T-helper 1 cell (primary cell): ENCODE measurements around the gene PDK3.
A peak's percentile ranks its signal among the peaks of the same experiment; 100 is the strongest.

ENCODE experiments used
- DNase-seq, 5 donors: peaks; one replicate each; pipeline ENCODE4 v3.0.0-alpha.2; 2012 to 2020
- total RNA-seq, 4 donors: gene quantifications; one replicate each; lab custom pipeline; 2026; lab: John Stamatoyannopoulos, UW

The PDK3 gene
- total RNA-seq: 49.5 to 72.0 (median 56.2) reads per million in 4 donors

DNA sequence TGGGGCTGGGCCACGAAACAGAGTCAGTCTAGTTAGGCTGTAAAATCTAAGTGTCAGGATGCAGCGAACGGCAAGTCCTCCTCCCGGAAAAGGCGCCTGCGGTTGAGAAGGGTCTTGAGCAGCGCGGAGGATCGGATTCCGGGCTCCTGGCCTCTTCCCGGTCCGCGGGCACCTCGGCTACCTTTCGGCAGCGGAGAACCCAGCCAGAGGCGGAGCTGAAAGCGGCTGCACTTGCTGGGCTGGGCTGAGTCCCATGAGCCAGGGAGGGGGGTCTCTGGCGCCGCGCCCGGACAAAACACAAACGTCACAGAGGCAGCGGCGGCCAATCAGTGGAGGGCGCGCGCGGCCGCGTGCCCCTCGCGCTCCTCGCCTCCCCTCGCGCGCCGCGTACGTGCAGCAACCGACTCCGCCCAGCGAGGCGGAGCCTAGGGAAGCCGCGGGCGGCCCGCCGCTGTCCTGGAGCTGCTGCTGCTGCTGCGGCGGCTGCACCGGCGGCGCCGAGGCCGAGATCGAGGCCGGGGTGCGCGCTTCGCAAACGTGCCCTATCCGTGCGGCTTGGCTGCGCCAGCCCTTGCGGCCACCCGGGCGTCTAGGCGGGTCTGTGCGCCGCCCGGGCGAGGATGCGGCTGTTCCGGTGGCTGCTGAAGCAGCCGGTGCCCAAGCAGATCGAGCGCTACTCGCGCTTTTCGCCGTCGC lies at the start of gene PDK3:
Gene PDK3 (plus strand): TSS at position 451 of the 696 bp plus-strand sequence. CDS start 170 bp downstream, at position 621.
- DNase-seq: peak; percentile 77 to 90 (median 83)

DNA sequence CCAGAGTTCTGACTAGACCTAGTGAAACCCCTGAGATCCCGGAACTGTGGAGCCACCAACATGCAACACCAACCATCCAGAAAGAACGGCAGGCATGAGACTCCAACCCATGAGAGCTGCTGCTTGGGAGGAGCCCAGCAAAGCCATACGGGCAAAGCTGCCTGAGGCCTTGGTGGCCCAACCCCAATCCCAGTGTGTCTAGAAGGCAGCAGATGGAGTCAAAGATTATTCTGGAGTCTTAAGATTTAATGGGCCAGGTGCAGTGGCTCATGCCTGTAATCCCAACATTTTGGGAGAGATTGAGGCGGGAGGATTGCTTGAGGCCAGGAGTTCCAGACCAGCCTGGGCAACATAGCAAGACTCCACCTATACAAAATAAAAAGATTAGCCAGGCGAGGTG lies 49.2 kb upstream of the PDK3 start:
- DNase-seq: no peak

DNA sequence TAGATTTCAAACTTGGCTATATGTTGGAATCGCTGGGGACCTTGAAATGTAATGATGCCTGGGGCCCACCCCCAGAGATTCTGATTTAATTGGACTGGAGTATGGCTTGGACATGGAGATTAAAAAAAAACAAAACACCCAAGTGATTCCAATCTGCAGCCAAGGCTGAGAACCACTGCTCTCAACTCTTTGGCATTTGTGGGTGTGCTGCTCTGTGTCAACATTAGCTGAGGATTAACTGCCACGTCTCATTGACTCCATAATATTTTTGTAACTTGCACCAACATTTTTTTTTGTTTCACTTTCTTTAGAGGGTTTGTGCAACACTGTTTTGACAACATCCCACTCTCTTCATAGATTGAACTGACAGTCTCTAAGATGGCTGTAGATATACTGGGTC lies 41.1 kb upstream of the PDK3 start:
- DNase-seq: no peak

DNA sequence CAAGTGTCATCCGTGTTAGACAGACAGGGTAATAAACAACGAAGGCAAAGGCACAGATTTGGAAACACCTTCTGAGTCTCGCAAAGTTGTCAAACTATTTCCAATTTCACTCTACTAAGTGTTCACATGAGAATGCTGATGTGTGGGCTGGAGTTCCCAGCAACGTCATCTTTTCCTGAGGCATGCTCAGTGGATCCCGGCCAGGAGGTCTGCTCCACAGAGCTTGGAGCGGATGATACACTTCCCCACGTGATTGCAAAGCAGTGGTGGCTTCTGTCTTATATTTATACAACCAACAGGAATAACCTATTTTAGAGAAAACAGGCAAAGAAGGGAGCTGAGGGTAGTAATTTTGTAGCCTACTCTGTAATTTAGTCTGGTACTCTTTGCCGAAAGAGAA lies 40.1 kb upstream of the PDK3 start:
- no peak for DNase-seq

DNA sequence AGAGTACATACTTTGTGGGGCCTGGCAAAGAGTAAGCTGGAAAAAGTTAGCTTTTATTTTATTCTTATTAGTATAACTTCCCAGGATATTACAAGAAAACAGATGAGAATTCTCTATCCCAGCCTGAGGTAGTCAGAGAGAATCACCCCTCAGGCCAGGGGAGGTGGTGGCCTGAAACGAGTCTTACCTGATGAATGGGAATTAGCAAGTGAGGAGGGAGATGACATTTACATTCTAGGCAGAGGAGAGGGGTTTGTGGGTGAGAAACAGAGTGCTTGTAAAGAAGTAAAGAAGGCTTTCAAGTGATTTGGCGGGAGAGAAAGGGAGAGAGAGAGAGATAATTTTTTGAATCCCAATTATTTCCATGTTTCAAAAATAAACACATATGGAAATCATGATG lies 39.3 kb upstream of the PDK3 start:
- no peak for DNase-seq

DNA sequence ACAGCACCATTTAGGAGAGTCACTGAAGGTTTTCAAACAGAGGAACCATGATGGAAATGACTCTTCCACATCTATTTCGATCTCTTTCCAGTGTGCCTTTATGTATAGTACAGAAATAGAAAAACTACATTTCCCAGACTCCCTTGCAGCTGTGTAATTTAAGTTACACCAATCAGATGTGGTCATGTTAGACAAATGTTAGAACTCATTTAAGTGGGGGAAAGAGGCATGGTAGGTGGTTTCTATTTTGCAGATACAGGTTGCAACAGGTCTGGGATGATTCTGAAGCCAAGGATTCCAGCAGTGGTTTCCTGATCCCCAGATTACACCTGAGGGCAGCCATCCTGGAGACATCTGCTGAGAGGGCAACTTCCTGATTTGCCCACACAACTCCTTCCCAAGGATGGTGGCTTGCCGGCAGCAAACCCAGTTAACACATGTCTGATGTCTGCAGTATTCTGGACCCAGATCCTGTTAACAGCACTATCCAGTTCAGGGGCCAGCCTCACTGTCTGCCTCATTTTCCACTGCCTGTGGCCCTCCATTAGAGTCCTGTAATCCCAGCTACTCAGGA lies 38.7 kb upstream of the PDK3 start:
- peak in 1 of 5 donors; percentile 2 for DNase-seq

DNA sequence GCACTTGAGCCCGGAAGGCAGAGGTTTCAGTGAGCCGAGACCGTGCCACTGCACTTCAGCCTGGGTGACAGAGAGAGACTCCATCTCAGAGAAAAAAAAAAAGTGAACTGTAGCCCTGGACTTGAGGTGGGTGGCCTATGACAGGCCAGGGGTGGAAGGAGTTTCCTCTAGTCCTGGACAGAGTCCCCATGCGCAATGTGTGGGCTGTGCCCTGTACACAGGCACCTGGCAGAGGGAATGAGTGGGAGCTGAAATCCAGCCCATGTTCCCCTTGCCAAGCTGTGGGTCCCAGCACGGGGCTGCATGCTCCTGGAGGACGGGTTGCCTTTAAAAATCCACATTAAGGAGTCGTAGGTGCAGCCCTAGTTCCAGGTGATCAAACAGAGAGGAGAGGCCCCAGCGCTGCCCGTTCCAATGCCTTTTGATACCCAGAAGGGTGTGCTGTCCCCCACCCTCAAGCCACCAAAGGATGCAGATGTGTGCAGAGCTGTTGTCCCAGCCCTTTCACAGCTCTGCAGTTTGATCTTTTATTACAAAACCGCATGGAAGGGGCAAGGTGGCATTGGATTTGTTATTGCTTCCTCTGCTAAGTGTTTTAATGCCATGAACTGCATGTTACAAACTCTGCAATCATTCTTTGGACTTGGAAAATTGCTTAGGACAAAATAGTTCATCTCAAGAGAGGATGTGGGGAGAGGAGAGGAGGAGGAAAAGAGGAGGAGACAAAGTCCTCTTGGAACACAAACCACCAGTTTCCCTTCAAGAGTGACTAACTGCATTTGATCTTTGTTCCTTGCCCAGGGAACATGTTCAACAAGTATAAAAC lies 38.0 kb upstream of the PDK3 start:
- no peak for DNase-seq

DNA sequence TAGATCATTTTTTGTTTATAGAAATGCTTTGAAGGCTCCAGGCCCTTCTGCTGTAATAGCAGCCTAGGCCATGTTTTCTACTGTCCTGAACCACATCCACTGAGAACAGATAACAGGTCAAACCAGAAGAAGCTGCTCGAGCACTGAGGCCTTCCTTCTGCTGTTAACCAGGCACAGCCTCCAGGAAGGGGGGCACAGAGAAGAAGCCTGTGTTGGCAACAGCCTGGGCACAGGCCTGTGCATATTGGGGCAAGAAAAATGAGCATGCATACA lies 37.4 kb upstream of the PDK3 start:
- DNase-seq: no peak

DNA sequence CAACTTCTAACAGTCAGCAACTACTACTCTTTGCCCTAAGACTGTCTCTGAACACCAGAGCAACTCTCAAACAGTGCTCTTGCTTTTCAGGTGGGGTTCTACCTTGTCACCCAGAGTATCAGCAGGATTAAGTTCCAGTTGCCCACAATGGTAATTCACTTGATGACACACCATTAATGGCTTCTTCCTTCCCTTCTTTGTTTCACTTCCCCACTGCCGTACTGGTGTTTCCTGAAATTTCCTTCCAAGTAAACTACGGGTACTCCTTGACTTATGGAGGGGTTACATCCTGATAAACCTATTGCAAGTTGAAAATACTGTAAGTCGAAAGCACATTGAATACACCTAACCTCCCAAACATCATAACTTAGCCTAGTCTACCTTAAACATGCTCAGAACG lies 36.6 kb upstream of the PDK3 start:
- no peak for DNase-seq

DNA sequence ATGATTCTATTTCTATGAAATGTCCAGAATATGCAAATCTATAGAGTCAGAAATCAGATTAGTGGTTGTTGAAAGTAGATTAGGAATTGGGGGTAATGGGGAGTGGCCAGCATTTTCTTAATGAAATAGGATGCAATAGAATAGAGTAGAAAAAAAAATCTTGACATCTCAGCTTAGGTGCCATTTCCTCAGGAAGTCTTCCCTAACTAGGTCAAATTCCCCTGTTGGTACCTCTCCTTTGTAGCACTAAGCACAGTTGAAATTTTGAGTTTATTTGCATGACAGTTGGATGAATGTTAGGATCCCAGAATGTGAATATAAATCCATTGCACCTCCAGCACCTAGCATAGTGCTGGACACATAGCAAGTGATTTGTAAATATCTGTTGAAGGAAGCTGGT lies 30.0 kb upstream of the PDK3 start:
- no peak for DNase-seq

DNA sequence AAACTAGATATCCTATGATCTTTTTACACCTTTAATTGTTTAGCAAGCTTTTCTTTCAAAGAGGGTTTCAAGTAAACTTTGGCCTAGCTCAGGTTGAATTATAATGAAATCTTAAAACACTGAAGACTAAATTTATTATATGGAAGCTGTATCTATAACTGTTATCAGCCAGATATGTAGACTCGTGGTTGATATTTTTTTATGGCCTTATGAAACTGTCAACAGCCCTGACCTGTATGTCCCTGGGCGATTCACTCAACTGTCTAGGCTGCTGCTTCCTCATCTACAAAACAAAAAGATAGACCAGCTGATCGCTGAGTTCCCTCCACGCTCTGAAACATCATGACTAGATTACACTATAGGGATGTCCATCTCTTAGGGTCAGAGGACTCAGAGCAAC lies 21.2 kb upstream of the PDK3 start:
- DNase-seq: no peak

DNA sequence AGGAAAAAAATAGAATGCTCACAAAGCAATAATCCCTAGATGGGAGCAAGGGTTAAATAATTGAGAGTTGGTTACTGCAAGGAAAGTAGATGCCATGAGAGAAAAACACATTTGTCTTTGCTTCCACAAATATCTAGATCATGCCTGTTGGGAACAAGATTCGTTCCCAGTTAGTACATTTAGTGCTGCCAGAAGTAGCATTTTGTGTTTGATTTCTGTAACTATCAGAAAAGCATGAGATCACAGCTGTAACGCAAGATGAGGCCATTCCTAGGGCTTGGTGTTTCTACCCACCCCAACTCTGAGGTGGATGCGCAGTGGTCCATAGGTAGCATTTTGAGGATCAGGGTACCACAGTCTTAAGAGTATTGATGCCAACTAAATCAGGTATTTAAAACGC lies 20.4 kb upstream of the PDK3 start:
- no peak for DNase-seq

DNA sequence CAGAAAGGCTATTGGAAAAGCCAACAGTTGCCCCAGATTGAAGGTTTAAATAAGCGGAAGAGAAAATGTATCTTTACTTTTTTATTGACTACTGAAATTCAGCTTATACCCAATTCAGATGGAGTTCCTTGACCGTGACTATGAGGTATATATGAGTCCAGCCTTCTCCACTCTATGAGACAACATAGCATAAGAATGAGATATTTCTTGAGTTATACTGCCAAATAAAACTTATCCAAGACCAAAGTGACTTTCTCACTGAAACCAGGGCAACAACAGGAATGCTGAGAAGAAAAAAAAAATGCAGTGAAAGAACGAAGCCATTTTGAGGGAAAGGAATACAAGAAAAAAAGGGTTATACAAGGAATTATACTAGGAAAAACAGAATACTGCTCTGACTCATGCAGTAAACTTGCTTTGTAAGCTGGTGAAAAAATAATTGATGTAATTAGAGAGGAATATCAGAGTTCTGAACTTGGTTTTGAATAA lies 16.3 kb upstream of the PDK3 start:
- no peak for DNase-seq

DNA sequence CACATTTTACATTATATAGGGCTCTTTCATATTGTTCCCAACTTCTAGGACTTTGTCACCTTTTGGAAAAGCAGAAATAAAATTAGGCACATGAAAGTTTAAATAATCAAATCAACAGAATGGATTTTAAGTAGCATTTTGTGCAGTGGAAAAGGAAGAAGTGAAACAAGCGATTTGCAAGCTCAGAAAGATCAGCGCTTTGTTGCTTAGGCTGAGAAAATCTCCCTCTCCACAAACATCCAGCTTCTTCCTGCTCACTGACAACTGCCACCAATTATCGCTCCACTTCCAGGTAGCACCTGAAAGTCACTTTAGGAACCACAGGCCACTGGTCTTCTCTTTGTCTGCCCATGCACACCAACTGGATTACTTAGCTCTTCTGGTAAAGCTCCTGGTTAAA lies 2.0 kb upstream of the PDK3 start:
- no peak for DNase-seq

DNA sequence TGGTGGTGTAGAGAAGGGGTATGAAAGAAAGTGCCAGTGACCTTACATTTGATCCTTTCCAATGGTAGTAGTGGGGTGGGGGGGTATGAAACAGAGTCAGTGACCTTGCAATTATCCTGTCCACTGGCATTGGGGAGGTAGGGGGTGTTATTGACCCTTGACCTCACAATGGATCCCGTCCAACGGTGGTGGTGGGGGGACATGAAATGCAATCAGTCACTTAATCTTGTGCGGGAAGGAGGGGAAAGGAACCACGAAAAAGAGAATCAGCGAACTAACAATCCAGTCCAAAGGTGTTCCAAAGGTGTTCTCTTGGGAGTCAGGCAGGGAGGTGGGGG lies 619 bp upstream of the PDK3 start:
- no peak for DNase-seq

DNA sequence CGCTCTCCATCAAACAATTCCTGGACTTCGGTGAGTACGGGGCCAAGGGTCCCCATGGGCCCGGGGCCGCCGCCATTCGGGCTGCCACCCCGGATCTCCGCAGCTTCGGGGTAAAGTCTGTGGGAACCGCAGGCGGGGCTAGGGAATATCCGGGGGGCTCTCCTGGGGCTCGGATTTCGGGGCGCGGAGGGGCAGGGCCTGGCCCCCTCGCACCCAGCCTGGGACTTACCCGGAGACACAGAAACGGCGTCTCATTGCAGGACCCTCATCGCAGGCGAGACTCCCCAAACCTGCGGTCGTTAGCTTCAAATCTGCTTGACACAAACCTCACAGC lies 413 bp downstream of the PDK3 start:
- DNase-seq: peak in 2 of 5 donors; percentile 8 to 13

DNA sequence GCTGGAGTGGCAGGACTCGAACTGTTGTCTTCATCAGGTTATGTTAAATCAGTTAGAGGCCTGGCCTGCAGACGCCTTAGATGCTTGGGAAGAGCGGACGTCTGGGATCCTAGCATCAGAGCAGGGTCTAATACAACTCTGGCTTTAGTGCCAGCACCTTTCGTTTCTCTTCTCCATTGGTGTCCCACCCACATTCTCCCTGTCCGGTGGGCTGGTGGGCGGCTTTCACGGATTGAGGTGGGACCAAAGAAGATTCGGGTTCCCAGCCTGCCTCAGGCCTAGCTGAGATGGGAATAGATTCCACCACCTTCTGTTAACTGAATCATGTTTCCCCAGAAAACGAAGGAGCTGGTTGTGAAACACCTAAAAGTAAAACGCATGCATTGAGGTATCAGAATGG lies 939 bp downstream of the PDK3 start:
- DNase-seq: no peak

DNA sequence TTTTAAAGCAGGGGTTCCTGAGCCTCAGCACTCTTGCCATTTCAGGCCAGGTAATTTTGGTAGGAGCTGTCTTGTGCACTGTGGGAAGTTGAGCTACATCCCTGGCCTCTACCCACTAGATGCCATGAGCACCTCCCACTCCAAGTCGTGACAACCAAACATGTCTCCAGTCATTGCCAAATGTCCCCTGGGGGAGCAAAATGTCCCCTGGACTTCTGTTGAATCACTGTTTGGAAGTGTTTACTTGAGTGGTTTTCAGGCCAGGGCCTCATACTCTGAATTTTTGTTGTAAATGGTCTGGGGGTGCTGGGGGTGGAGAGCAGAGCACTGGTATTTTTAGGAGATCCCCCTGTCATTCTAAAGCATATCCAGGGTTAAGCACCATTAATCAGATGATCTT lies 3.2 kb downstream of the PDK3 start:
- no peak for DNase-seq

DNA sequence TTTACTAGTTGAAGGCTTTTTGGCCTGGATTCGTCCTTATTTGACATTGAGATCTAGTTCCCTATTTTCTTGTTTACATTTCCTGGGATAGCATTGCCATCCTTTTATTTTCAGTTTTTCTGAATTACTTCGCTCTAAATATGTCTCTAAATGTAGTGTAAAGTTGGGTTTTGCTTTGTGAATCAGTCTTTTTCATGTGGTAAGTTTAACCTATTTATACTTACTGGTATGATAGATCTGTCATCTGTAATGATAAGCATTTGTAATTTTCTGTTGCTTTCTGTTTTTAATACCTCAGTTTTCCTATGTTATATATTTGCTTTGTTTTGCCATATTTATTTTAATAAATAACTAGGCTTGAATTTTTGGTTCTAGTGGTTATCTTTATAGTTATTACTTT lies 6.7 kb downstream of the PDK3 start:
- no peak for DNase-seq

DNA sequence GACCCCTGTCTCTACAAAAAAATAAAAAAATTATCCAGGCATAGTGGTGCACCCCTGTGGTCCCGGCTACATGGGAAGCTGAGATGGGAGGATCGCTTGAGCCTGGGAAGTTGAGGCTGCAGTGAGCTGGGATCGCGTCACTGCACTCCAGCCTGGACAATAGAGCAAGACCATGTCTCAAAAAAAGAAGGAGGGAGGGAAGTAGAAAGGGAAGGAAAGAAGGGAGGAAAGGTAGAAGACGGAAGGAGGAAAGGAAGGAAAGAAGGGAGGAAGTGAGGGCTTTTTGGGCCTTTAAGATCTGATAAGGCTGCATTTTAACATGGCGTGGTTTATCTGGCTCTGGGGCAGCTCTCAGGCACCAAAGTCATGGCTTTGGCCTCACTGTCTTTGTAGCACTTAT lies 10.4 kb downstream of the PDK3 start:
- DNase-seq: no peak

DNA sequence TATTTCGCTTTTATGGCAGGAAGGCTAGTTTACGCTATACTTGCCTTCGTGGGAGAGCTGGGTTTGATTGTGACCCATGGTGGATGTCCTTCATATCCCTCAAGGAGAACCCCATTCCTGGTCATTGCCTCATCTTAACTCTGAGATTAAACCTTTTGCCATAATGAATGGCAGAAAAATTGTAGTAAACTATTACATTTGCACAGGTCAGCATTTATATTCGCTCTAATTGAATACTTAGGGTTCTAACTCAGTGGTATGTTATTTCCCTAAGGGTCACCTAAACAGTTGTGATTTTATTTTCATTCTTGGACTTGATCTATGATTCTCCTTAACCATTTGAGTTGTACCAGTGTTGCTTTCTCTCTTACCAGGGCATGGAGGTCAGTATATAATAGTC lies 13.4 kb downstream of the PDK3 start:
- DNase-seq: no peak

DNA sequence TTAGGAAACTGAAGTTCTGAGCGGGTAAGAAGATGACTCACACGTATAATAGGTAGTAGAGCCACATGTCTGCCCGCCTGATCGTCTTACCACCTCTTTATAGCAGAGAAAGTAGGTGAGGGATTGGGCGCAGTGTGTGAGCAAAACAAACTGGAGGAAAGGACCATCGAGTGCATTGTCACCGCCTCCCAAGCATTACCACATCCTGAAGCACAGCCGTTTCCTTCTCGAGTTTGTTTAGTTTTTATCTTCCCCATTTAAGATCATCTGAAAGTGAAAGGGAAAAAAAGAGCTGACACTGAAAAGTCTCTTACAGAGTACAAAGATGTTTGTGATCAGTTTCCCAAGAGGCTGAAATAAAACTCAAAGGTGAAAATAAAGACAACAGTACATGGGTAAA lies 14.8 kb downstream of the PDK3 start:
- DNase-seq: peak; percentile 52 to 94 (median 71)

DNA sequence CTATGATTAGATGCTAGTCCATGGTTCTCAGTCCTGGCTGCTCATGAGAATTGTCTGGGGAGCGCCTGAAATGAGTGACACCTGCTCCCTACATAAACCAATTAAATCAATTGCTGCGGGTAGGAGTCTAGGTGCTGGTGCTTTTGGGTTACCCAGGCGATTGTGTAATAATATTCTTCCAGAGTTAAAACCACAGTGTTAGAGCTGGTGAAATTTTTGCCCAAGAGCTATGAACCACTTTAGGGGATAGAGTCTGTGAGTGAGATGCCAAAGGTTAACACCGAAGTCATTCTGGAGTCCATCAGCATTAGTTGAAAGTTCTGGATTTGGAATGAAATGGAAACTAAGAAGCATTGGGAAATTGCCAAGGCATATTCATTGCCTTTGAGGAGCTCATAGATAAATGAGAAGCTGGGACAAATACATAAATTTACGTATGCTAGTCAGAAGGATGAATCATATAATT lies 15.3 kb downstream of the PDK3 start:
- peak in 1 of 5 donors; percentile 20 for DNase-seq

DNA sequence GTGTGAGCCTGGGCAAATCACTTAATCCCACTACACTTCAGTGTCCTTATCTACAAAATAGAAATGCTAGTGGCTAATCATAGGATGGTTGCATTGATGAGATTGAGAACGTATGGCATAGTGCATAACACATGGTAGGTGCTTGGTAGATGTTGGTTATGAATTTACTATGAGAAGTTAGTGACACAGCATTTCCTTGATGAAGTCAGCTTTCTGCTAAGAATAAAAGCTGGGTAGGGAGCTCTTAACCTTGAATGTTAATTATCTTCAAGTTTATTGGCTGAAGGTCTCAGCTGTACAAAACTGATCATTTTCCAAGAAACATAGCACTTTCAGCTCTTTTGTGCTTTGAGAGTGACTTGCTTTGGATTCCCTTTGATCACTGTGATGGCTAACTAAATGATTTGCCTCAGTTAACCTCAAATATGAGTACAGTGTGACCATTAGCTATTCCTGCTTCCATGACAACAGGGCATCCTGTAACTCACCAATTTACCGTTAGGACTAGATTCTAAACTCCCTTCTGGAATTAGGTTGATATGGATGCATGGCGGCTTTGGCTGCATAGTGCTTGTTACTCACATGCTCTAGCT lies 17.8 kb downstream of the PDK3 start:
- peak in 1 of 5 donors; percentile 15 for DNase-seq
